CD4-positive, alpha-beta T cell treated with Interleukin-6 for 4 hours (primary cell): ENCODE measurements around the gene EML3.
"Not testable (repeated sequence)": the region's sequence is repeated elsewhere in the genome, so short reads cannot be mapped to it uniquely, and the experiment has no call there.

Experiments
- DNase-seq: peaks from one replicate; pipeline ENCODE4 v3.0.0-alpha.2; 2020; ENCODE audit warnings: mixed read lengths

EML3 gene

DNA sequence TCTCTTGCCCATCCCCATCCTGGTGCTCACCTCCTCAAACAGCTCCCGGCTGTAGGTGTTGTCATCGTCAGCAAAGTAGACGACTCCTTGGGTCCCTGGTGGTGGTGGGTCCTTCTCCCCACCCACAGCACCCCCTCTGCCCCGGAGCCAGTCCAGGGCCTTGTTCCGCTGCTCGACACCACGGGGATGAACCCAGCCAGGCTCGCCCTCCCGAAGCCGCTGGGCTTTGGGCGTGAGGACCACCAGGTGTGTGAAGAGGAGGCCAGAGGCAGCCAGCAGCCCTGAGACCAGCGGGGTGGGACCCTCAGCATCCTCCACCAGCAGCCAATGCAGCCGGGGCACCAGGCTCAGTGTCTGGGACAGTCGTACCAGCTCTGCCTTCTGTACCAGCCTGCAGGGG lies 4.4 kb upstream of the EML3 start:
- not testable (repeated sequence) for DNase-seq

- no peak for DNase-seq
Observed at GRCh38 chr11:62615521-62615920, 2.9 kb upstream of the EML3 start.

DNA sequence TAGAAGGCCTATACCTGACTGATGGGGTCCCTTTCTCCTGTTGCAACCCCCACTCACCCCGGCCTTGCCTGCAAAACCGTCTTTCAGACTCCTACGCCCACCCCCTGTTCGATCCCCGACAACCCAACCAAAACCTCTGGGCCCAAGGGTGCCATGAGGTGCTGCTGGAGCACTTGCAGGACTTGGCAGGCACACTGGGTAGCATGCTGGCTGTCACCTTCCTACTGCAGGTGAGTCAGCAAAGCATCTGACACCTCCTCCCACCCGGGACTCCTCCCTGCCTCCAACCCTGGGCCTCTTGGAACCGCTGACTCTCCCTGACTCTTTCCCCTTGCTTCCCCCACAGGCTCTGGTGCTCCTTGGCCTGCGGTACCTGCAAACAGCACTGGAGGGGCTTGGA lies 1.7 kb upstream of the EML3 start:
- peak; percentile 47 for DNase-seq

DNA sequence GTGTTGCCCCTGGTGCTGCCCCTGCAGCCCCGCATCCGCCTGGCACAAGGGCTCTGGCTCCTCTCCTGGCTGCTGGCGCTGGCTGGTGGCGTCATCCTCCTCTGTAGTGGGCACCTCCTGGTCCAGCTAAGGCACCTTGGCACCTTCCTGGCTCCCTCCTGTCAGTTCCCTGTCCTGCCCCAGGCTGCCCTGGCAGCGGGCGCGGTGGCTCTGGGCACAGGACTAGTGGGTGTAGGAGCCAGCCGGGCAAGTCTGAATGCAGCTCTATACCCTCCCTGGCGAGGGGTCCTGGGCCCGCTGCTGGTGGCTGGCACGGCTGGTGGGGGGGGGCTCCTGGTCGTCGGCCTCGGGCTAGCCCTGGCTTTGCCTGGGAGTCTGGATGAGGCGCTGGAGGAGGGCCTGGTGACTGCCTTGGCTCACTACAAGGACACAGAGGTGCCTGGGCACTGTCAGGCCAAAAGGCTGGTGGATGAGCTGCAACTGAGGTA lies 760 bp upstream of the EML3 start:
- DNase-seq: no peak

- peak; percentile 46 for DNase-seq
Observed at GRCh38 chr11:62611705-62612365, 740 bp downstream of the EML3 start.

DNA sequence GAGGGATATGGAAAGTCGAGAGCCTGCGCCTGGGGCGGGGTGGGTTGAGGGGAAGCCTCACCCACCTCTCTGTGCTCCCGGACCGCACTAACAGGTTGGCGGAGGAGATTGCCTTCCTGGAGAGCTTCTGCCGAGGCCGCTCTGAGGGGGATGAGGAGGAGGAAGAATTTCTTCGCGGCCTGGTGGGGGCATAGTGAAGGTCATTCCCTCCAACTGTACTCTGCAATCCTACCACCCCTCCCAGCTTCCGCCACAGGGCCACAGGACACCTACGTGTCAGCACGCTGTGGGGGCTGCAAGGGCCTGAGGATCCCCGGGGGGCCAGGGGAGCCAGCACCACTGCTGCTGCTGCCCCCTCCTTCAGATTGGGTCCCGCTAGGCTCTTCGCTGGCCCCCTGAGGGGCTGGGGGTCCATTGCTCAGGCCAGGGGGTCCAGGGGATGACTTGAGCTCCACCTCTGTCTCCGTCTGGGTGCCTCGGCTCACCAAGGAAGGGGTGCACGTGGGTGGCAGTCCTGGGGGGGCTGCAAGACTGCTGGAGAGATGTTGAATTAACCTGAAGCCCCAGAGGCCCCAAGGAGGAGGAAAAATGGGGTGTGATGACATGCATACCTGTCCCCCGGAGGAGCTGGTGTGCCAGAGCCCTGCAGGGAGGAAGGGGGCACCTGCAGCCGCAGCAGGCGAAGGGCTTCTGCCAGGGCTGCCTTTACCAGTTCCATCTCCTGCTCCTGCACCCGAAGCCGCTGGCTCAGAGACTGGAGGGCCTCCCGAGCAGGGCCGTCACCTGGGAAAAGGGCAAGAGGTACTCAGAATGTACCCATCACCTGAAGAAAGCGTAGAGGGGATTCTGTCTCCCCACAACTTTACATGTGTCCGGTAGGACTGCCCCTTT lies 1.5 kb downstream of the EML3 start:
- no peak for DNase-seq

DNA sequence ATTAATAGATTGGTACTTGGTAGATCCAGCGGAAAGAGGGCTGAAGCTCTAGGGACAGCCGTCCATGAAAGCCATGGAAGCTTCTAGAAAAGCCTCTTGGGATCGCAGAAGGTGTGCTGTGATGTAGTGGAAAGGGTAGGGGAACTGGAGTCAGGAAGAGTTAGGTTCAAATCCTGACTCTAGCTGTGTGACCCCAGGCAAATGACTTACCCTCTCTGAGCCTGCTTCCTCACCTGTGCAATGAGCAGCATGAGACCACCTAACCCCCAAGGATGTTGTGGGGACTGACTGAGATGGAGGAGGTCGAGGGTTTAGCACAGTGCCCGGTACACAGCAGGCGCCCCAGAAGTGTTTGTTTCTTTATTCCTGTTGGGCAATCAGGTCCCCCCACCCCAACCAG lies 2.2 kb downstream of the EML3 start:
- no peak for DNase-seq

DNA sequence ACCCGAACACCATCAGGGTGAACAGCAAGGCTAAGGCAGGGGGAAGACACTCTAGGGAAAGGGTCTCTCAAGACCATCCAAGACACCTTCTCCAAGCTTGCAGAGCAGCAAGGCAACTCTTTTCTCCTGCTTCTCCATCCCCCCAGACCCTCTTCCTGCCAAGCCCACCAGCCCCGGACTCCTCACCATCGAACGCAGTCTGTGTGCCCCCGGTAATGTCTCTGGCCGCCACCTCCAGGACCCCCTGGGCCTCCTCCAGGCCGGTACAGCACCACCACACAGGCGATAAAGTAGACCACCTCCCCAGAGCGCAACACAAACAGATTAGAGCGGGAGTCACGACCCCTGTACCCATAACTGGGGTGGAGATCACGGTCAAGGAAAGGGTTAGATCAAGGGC lies 3.8 kb downstream of the EML3 start:
- no peak for DNase-seq

- no peak for DNase-seq
Observed at GRCh38 chr11:62607714-62608113, 4.9 kb downstream of the EML3 start.

- no peak for DNase-seq
Observed at GRCh38 chr11:62605902-62606301, 6.7 kb downstream of the EML3 start.

- DNase-seq: no peak
Observed at GRCh38 chr11:62605467-62605866, 7.1 kb downstream of the EML3 start.

GRCh38 chr11:62604460-62605120 lies 8.0 kb downstream of the EML3 start:
- DNase-seq: no peak

DNA sequence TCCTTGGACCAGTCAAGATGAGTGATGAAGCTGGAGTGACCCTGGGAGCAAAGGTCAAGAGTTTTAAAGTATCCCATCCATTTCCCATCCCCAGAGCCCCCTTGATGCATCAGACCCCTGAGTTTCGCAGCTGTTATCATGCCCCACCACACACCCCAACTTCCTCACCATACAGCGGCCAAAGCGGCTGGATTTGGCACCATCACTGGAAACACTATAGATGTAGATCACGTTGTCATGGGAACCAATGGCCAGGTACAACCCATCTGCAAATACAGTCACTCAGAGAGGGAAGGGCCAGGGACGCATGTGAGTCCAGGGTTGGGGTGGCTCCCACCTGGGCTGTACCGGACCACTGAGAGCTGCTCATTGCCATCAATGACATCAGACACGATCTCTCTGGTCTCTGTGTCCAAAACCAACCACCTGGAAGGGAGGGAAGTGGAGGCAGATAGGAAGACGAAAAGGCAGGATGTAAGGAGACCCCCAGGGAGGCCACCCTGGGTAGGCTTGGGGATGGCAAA lies 8.7 kb downstream of the EML3 start:
- no peak for DNase-seq

DNA sequence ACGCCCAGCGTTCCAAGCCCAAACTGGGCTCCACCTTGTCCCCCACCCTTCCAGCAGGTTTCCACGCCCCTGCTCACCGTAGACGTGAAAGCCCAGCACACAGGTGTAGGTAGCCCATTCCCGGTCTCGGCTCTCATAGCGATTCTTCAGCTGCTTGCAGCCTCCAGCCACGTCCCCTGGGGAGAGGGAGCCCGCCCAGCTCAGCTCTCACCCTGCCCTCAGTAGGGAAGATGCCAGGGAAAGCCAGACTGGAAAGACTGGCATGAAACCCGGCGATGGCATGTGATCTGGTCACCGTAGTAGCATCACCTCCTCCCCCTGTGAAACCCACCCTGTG lies 9.5 kb downstream of the EML3 start:
- DNase-seq: no peak

GRCh38 chr11:62602141-62603071 lies 10.2 kb downstream of the EML3 start:
- peak; percentile 64 for DNase-seq

DNA sequence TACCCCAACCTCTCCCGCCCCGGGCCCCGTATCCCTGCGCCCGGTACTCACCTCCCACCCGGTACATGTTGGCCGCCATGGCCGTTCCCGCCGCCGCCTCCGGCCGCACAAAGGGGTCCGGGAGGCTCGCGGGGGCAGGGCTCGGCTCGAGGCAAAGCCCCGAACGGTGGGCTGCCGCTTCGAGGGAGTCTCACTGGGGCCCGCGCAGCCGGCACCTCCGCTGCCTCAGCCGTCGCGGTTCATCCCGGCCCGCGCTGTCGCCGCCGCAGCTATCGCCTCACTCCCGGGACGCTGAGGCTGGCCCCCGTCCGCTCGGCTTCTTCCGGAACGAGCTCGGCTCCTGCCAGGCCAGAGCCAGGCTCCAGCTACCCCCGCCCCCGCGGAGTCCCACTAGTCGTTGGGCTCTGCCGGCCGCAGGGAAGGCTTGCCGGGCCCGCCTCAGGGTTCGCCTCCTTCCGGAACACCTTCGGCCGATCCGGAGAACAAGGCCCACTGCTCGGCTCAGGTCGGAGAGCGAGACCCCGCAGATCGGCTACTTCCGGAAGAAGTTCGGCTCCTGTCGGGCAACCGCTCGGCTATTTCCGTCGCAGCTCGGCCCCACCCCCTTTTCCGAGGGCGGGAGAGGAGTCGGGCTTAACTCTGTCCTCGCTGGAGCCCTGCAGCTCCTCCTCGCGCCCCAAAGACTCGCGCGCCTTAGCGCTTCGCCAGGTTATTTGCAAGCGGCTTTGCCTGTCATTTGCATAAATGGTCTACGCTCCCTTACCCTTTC lies 11.0 kb downstream of the EML3 start, which contains the start of gene MTA2:
MTA2 (minus strand) TSS at position 494 of the 769 bp plus-strand sequence; CDS start at position 79, 415 bp downstream.
- DNase-seq: peak; percentile 99

- DNase-seq: peak; percentile 61
Observed at GRCh38 chr11:62601122-62601371, 11.5 kb downstream of the EML3 start.

DNA sequence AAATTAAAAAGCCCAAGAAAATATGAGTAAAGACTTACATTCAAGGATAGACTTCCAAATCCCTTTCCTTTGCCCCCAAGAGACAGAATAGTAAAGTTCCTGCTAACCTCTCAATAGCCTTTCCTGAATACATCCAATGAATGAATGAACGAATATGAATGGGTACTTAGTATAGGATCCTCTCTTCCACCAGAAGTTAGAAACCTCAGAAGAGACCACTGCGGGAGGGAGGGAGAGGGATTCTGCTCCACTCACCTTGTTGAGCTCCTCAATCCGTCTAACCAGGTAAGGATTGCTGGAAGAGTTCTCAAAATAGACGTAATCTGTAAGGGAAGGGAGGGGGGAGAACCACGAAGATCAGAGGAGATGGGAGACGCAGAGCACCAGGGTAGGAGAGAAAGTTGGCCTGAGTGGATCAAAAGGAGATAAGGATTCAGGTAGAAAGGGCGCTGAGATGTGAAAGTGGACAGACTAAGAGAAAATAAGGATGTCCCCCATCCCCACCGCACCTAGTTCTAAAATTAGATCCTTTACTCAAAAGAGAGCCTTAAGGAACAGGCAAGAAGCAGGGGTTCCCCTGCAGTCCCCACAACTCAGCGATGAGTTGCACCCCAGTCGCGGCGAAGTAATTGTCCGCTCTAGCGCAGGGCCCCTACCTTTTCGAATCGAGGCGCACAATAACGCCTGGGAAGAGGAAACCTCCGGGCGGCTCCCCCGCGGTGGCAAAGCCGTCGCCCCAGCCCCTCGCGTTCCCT lies 12.0 kb downstream of the EML3 start:
- no peak for DNase-seq

- DNase-seq: no peak
Observed at GRCh38 chr11:62599901-62600300, 12.7 kb downstream of the EML3 start.

GRCh38 chr11:62599069-62599696 lies 13.4 kb downstream of the EML3 start:
- peak; percentile 98 for DNase-seq
